SK-N-MC (cell line): ENCODE measurements around the gene UBE2O.

Source experiments
- DNase-seq: peaks from one replicate; pipeline ENCODE4 v3.0.0-alpha.2; 2011; ENCODE audit warnings: low read depth, low spot score
- H3K27ac ChIP-seq: fragments of 200-600 bp; sonication (generic); 2 replicates; pipeline ENCODE4 v1.5.1; 2016; ENCODE audit warnings: mixed run types
- H3K36me3 ChIP-seq: fragments of 200-600 bp; sonication (generic); 2 replicates; pipeline ENCODE4 v1.6.1; 2017; ENCODE audit warnings: antibody characterized with exemption, low read length, mixed read lengths; ENCODE audit not compliant: insufficient read depth
- H3K4me3 ChIP-seq: fragments of 200-600 bp; sonication (generic); 2 replicates; pipeline ENCODE4 v1.5.1; 2016
- H3K9ac ChIP-seq: fragments of 200-600 bp; sonication (generic); 2 replicates; pipeline ENCODE4 v1.8.0; 2017; ENCODE audit warnings: mixed run types, mixed read lengths; ENCODE audit not compliant: insufficient read length
- H3K9me3 ChIP-seq: fragments of 200-600 bp; sonication (generic); 2 replicates; pipeline ENCODE4 v1.6.1; 2017; ENCODE audit warnings: low read depth, mild to moderate bottlenecking, antibody characterized with exemption, low read length, moderate library complexity, mixed read lengths
- EZH2 ChIP-seq: fragments of 200-600 bp; sonication (generic); IDR thresholded peaks from one replicate; pipeline ENCODE4 v1.6.1; 2017; ENCODE audit warnings: antibody characterized with exemption
- FOXP2 ChIP-seq: optimal IDR thresholded peaks from 2 replicates; pipeline ENCODE3; 2011; ENCODE audit warnings: mild to moderate bottlenecking, moderate library complexity; ENCODE audit not compliant: insufficient read depth; ENCODE audit errors: extremely low read length, control extremely low read depth
- POLR2AphosphoS5 ChIP-seq: IDR thresholded peaks from 2 replicates; pipeline ENCODE4 v1.6.1; 2012; ENCODE audit warnings: mild to moderate bottlenecking, low read depth, low read length, borderline replicate concordance

Gene UBE2O

DNA sequence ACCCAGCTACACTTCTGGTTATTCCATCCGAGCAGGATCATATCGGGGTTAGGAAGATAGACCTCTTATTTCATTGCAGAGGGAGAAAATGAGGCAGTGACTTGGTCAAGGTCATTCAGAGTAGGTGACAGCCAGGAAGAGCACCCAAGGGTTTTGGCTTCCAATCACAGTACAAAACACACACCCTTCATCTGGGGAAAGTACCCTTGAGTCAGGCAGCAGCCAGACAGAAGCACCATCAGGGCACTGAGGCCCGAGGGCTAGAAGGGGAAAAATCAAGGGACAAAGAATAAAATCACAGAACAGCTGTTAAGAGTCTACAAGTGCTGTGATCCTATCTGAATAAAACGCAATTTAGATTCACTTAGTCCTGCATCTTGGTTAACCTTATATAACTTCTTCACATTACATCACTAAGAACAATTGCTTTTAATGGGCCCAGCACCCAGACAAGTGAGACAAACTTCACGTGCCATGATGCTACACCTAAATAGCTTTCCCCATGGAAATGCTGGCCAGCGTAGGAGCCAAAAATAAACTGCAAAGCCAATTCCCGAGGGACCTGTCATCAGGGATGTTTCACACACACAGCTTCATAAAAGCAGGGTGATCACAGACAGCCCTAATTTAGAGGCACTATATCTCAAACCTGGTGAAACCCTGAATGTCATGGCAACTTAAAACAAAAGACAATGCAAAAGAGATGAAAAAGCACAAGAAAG is 4.9 kb downstream of the UBE2O start:
- H3K36me3 ChIP-seq = no peaks in the 10 kb centered on the region
- no peak overlapping the region for H3K9ac ChIP-seq
- H3K27ac ChIP-seq = no peak overlapping the region
- TF ChIP-seq EZH2 (no peak), FOXP2 (no peak), POLR2AphosphoS5 (no peak)
- no peak overlapping the region for H3K4me3 ChIP-seq
- no peak for DNase-seq
- H3K9me3 ChIP-seq = no peaks in the 10 kb centered on the region

DNA sequence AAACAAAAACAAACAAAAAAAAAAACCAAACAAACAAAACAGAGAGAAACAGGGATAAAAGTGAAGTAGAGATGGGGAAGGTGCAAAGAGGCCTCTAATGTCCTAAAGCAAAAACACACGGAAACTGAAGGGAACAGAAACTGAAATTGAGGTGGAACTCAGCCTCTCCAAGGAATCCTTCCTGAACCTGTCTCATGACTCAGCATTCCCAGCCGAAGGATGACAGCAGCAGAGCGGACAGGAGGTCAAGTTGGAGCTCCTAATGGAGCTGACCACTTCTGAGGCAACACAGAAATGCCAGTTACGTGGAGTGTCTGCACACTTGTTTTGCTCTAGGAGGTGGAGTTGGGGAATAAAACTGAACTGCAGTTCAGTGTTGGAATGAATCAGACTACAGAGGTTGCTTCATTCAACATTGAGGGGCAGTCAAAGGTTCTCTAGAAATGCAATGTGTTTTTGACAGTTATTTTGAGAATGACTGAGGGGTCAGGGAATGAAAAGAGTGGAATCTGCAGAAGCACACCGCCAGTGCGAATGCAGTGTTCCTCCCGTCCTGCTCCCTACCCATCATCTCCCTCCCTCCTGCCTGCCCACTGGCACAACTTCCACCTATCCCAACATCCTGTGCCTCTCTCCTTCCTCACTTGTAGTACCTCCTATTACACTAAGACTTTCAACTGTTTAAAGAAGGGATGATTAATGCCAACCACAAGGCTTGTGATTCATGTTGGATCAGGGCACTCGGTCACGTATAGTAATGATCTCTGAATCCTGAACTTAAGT is 6.3 kb downstream of the UBE2O start:
- H3K27ac ChIP-seq = peak overlapping the region; percentile 49; the same call in 1 of the 2 replicates
- no peaks in the 10 kb centered on the region for H3K9me3 ChIP-seq
- no peak for DNase-seq
- no peak for TF ChIP-seq POLR2AphosphoS5
- no peak for TF ChIP-seq FOXP2
- no peak overlapping the region for H3K4me3 ChIP-seq
- no peak overlapping the region for H3K9ac ChIP-seq
- H3K36me3 ChIP-seq = no peaks in the 10 kb centered on the region

DNA sequence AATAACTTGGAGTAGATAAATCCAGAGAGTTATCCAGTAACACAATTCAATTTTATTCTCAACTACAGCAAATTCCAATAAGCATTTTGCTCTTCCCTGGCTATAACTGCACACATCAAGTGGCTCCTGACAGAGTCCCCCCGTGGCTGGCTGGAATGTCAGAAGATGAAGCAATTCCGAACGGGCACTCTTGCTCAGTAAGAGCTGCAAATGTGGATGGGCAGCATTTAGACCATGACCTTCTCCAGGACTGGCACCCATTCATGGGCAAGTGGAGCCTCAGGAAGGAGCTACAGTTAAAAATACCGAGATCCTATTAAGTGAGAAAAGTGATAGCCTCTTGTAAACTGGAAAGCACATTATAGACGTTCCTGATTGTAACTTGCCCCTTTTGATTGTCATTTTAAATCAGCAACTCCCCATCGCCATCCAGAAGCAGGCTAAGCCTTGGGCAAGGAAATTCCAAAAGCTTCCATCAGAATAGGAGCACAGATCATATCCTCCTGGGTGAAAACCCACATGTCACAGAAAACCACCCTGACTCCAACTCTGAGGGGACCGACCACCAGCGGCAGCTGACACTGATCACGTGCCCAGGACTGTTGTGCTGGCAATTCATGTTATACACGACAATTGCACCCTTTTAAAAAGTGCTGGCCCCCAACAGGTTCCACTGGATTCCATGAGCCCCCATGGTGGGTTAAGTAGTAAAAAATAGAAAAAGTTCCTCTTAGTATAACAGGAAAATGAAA is 7.1 kb downstream of the UBE2O start:
- TF ChIP-seq POLR2AphosphoS5 (no peak), FOXP2 (no peak), EZH2 (no peak)
- Histone ChIP-seq H3K36me3 (no peaks in the 10 kb centered on the region), H3K4me3 (peak overlapping the region; percentile 40; the same call in 1 of the 2 replicates), H3K9ac (no peak overlapping the region), H3K27ac (peak overlapping the region; percentile 81), H3K9me3 (no peaks in the 10 kb centered on the region)
- DNase-seq = no peak

DNA sequence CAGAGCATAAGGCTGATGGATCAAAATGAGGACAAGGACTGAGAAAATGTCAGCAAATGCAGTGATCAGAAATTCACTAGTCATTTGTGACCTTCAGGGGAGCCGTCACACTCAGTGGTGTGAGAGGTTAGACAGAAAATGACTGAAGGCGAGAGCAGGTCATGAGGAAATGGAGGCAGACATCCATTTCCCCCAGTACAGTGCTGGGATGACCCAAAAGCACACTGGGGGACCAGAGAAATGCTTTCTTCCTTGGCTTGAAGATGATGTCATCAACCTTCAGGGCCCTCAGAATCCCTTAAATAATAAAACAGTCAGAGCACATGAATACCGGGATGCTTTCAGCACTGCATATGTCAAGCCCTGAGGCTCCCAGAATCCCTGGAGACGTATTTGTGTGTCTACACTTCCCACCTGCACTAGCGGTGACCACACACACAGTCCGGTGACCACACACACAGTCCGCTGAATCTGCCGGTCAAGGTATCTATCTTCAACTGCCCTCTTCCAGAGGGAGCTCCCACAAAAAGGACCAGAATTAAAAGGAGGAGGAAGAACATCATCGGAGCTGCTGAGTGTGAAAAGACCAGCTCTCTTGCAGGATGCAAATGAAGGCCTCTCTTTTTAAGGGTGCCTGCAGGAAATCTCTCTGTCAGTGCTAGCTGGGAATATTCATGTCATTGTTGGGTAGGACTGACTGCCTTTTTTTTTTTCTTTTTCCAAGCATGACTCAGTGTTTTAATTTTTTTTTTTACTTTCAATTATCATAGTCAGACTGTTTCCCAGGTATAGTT is 8.2 kb downstream of the UBE2O start:
- TF ChIP-seq FOXP2 (no peak), POLR2AphosphoS5 (no peak), EZH2 (no peak)
- Histone ChIP-seq H3K4me3 (peak overlapping the region; percentile 40), H3K9me3 (no peaks in the 10 kb centered on the region), H3K27ac (peak overlapping the region; percentile 81), H3K36me3 (no peaks in the 10 kb centered on the region), H3K9ac (no peak overlapping the region)
- no peak for DNase-seq

DNA sequence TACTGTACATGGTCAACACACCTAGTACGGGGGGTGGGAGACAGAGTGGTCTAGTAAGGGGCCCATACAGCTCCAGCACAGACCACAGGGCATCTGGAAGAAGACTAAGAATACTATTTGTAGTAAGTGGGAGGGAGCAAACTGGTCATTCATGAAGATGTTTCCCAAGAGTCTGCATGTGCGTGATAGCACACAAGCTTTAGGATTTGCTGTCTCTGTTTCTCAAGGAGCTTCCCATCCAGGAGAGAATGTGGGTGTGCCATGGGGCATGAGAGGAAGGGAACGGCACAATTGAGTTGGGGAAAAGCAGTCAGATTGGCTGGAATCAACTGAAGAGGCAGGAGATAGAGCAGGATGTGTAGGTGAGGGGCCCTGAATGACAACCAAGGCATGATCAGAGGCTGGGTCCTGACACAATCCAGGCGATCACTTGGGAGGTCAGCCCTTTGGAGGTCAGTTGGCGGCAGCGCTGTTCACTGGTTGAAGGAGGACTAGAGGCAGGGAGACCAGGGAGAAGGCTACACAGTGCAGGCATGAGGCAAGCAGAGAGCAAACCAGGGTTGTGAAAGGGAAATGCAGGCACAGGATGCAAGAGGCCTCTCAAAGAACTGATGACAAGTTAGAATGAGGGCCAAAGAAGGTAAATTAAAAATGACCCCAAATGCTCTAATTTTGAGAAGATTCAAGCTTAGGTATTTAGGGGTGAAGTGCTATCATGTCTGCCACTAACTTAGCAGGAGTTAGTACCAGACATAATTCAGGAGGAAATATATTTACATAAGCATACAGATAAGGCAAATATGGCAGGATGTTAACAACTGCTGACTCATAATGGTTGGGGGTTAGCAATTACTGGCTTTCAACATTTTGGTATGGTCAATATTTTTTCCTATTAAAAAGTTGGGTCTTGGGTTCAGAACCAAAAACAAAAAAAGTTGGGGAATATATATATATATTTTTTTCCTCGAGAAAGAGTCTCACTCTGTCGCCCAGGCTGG is 10.3 kb downstream of the UBE2O start:
- TF ChIP-seq EZH2 (no peak), POLR2AphosphoS5 (no peak), FOXP2 (no peak)
- H3K9ac ChIP-seq = no peak overlapping the region
- no peak for DNase-seq
- no peaks in the 10 kb centered on the region for H3K36me3 ChIP-seq
- no peaks in the 10 kb centered on the region for H3K9me3 ChIP-seq
- H3K27ac ChIP-seq = peak overlapping the region; percentile 28; the same call in 1 of the 2 replicates
- H3K4me3 ChIP-seq = no peak overlapping the region; the same call in 1 of the 2 replicates

DNA sequence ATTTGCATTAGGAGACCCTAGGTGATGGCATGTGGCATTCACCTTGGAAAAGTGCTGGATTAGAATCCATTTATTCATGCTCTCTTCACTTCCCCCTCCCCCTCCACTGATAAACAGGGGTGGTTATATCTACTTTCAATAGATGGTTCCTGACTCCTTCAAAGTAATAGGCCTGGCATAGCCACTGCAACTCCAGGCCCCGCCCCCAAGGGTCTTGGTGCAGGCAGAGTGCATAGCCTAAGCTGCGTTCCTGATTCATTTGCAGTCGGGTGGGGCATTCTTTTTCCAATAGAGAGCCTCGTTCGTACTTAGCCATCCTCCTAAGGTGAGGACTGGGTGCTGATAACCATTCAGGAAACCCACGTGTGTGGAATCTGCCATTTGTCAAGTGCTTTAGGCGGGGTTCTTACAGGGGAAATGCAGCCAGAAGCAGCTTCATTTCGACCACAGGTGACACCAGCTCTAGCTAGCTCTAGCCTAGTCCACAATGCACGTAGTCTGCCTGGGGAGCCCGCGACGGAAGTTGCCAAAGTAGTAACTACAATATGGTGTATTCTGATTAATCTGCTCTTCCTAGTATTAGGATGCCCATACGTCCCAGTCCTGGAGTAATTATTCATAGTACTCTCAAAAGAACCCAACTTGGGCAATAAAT is 11.1 kb downstream of the UBE2O start:
- no peaks in the 10 kb centered on the region for H3K36me3 ChIP-seq
- no peak overlapping the region for H3K4me3 ChIP-seq
- no peak for DNase-seq
- H3K9ac ChIP-seq = no peak overlapping the region
- no peak overlapping the region; the same call in 1 of the 2 replicates for H3K27ac ChIP-seq
- no peak for TF ChIP-seq POLR2AphosphoS5
- no peak for TF ChIP-seq FOXP2
- TF ChIP-seq EZH2 = no peak
- H3K9me3 ChIP-seq = no peaks in the 10 kb centered on the region

DNA sequence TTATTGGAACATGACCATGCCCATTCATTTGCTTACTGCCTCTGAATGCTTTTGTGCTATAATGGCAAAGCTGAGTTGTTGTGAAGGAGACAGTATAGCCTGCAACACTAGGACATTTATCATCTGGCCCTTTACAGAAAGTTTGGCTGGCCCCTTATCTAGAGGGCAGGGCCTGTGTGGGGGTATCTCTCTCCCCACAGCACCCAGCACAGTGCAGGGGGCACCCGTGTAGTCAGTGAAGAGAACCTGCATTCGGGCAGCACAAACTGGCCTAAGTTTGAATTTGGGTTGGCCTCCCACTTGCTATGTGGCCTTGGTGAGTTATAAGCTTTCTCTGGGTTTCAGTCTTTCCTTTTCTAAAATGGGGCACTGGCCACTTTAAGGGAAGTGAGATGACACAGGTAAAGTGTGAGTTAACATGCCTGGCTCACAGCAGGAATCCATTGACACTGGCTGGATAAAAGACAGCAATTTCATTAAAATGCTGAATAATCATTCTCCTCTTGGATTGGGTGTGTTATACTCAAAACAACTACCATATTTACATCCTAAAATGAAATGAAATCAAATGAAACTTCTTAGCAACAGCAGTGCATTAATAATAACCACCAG is 12.1 kb downstream of the UBE2O start:
- Histone ChIP-seq H3K4me3 (no peak overlapping the region), H3K27ac (no peak overlapping the region; the same call in 1 of the 2 replicates), H3K36me3 (no peaks in the 10 kb centered on the region), H3K9ac (no peak overlapping the region), H3K9me3 (no peaks in the 10 kb centered on the region)
- no peak for TF ChIP-seq FOXP2
- no peak for TF ChIP-seq POLR2AphosphoS5
- no peak for TF ChIP-seq EZH2
- DNase-seq = no peak
